ENCODE results near the gene ADD1.

ADD1 gene

DNA sequence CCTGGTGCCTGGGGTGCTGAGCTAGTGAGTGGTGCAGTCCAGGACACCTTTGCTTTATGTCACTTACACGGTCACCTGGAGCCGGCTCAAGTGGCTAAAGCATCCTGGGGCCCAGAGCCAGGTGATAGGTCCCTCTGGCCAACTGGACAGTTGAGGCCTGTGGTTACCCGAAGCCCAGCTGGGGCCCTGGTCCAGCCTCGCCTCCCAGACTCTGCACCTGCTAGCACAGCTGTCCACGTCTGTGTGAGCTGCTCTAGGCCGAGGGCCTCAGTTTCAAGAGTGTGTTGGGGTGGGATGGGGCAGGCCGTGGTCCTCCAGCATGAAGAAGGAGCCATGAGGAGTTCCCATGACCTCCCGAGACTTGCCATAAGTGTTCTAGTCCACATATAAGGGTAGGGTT is 7.7 kb upstream of the ADD1 start:
- DNase-seq (ENCODE audit: low read depth): no peak

DNA sequence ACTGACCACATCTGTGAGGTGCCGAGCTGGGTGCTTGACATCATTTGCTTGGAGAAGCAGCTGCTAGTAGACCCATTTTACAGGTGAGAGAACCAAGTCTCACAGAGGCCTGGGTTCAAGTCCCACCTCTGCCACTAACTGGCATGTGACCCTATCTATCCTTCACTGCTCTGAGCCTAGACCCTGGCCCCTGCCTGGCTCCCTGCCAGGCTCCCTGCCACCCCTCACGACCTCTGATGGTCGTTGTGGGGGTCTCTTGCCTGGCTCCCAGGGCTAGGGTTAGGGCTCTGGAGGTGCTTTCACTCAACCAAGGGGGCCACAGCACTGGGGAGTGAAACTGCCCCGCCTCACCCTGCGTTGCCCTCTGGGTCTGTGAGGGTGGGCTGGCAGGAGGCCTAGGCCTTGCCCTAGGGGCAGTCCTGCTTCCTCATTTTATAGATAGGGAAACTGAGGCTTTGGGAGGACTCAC is 7.2 kb upstream of the ADD1 start:
- no peak for DNase-seq (ENCODE audit: low read depth)

DNA sequence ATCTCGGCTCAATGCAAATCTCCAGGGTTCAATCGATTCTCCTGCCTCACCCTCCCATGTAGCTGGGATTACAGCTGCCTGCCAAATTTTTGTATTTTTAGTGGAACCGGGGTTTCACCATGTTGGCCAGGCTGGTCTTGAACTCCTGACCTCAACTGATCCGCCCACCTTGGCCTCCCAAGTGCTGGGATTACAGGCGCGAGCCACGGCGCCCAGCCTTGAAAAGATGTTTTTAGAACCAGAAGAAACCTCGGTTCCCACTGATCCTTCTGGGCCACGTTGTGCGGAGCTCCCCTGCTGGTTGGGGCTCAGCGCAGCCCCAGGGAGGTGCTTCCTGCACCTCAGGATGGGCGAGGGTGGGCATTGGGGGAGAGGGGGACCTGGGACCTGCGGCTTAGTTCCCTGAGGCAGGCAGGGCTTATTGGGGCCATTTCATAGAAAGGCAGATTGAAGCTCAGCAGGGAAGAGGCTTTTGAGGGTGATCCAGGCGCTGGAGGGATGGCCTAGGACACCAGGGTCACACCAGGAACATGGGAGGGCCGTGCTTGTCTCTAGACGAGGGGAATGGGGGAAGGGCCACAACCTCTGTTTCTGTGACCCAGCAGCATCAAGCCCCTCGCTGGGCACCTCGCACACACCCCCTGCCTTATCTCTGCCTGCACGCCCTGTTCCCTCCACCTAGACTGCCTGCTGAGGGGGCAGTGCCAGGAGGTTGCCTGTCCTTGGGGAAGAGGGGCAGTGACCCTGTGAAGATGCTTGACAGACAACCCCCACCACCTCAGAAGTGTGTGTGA is 6.3 kb upstream of the ADD1 start:
- no peak for DNase-seq (ENCODE audit: low read depth)

DNA sequence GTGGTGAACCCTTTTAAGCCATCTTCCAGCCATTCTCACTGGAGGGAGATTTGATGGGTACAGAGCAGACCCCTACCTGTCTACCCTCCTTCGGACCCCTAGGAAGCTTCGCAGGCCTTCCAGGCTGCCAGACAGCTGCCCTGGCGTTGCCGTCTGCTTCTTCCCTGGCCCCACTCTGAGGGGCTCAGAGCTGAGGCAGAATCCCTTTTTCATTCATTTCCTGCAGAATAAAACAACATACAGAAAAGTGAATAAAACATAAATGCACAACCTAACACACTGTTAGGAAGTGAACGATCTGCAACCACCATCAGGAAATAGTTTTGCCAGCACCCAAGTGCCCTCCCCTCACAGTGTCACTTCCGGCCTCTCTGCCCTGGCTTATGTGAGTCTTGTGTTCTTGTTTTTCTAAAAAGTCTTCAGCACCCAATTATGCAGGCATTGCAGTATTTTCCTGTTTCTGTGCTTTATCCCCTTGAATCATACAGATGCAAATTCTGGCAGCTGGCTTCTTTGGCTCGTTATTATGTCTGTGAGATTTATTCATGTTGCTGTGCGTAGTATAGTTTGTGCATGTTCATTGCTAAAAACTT is 5.6 kb upstream of the ADD1 start:
- DNase-seq (ENCODE audit: low read depth): peak; percentile 69

DNA sequence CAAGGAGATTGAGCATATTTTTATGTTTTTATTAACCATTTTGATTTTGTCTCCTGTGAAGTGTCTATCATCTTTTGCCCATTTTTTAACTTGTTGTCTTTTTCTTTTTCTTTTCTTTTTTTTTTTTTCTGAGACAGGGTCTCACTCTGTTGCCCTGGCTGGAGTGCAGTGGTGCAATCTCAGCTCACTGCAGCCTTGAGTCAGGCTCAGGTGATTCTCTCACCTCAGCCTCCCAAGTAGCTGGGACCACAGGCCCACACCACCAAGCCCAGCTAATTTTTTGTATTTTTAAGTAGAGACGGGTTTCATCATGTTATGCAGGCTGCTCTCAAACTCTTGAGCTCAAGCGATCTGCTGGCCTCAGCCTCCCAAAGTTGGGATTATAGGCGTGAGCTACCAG is 4.6 kb upstream of the ADD1 start:
- no peak for DNase-seq (ENCODE audit: low read depth)

DNA sequence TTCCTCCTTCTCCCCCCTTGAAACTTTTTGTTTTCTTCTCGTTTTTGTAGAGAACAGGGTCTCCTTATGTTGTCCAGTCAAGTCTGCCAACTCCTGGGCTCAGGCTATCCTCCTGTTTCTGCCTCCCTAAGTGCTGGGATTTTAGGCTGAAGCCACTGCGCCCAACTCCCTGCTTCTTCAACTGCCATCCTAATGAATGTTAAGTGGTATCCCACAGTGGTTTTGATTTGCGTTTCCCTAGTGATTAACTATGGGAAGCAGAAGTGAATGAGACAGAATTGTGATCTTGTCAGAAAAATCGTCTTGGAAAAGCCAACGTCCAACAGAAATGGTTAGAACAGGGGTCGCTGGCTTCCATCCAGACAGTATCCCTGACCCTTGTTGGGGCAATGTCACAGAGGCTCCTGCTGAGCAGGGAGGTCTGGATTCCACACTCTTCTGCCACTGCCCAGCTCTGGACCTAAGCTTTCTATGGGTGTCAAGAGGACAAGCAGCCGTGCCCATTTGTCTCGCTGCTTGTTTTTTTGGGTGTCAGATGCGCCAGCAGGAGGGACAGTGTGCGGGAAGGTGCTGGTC is 869 bp upstream of the ADD1 start:
- DNase-seq (ENCODE audit: low read depth): peak; percentile 33

DNA sequence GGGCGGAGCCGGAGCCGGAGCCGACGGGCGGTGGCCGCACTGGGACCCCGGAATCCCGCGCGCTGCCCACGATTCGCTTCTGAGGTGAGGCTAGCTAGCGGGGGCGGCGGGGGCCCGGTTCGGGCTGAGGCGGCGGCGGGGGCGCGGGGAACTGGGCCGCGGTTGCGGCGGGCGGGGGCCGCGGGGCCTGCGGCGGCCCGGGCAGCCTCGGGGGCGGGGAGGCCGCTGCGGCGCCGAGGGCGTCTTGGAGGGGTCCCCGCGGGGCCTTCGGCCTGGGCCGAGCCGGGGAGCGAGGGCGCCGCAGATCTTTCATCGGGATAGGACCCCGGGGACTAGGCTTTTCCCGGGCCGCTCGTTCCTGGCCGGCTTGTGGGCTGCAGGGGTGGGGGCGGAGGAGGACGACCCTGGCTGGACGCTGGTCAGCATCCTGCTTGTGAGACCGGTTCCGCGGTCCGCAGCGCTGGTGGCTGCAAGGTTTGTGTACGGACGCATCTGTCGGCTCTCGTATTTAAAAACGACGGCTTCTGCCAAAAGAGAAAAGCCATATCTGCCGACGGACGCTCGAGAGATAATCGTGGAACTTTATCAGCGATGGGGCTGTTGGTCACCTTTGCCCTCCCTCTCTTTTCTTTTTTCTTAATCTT is 419 bp downstream of the ADD1 start:
- DNase-seq (ENCODE audit: low read depth): peak; percentile 54

DNA sequence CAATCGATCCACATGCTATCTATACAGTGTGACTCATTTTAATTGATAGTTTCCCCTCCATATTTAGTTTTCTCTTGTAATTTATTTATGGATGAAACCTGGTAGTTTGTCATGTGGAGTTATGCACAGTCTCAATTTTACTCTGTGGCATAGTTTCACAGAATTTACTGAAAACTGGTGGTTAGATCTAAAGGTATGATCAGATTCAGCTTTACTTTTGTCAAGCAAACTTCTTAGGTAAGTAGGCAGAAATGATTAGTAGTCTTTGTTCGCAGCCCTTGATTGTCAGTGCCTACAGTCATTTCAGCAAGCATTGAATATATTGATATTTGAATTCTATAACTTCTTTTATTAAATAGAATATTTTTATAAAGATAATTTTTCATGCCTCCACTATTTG is 2.5 kb downstream of the ADD1 start:
- DNase-seq (ENCODE audit: low read depth): no peak

DNA sequence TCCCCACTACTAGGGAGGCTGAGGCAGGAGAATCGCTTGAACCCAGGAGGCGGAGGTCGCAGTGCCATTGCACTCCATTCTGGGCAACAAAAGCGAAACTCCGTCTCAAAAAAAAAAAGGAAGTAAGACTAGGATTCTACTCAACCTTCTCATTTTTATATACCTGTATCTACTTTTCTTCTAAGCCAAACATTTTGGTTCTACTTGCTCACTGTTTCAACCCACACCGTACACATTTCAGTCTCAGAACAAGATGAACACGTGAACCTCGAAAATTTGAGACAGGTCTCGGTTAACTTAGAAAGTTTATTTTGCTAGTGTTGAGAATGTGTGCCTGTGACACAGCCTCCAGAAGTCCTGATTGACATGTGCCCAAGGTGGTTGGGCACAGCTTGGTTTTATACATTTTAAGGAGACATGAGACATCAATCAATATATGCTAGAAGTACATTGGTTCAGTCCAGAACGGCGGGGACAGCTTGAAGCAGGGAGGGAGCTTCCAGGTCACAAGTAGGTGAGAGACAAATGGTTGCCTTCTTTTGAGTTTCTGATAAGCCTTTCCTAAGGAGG is 3.7 kb downstream of the ADD1 start:
- DNase-seq (ENCODE audit: low read depth): no peak

DNA sequence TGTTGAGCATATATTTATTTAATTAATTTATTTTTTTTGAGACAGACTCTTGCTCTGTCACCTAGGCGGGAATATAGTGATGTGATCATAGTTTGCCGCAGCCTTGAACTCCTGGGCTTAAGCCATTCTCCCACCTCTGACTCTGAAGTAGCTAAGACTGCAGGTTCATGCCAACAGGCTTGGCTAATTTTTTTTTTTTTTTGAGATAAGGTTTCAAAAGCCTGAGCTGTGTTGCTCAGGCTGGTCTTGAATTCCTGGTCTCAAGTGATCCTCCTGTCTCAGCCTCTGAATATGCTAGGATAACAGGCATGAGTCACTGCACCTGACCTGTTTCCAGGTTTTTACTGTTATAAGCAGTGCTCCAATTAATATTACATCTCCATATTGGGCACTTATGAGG is 4.8 kb downstream of the ADD1 start:
- DNase-seq (ENCODE audit: low read depth): peak; percentile 27

DNA sequence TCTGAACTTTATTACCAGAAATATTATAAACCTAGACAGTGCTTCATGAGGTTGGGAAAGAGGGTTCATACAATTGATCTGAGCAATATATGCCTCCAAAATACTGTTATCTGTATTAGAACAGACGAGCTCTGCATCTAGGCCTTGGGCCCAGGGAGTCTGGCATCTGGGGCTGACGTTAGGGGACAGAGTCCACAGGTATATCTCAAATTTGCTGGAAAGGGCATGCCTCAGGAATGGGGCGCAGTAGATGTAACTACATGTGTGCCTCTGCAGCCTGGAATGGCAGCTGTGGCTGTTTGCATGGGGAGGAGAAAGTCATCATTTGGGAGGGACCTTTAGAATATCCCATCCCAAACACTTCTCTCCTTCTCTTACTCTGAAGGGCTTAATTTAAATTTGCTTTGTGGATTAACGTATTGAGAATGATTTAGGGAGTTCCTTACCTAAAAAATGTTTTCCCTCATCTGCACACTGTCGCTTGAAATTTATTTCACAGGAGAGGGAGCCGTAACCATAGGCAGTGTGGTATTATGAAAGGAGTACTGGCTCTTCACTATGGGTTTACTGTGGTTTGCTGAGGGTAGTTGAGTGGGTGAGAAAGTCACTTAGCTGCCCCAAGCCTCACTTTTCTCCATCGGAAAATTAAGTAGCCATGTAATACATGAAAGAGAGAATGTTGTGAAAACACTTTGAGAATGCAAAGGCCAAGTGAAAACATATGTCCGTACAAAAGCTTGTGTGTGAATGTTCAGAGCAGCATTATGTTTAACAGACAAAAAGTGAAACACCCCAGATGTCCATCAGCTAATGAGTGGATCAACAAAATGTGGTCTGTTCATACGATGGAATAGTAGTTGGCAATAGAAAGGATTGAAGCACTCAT is 5.9 kb downstream of the ADD1 start:
- peak; percentile 55 for DNase-seq (ENCODE audit: low read depth)

DNA sequence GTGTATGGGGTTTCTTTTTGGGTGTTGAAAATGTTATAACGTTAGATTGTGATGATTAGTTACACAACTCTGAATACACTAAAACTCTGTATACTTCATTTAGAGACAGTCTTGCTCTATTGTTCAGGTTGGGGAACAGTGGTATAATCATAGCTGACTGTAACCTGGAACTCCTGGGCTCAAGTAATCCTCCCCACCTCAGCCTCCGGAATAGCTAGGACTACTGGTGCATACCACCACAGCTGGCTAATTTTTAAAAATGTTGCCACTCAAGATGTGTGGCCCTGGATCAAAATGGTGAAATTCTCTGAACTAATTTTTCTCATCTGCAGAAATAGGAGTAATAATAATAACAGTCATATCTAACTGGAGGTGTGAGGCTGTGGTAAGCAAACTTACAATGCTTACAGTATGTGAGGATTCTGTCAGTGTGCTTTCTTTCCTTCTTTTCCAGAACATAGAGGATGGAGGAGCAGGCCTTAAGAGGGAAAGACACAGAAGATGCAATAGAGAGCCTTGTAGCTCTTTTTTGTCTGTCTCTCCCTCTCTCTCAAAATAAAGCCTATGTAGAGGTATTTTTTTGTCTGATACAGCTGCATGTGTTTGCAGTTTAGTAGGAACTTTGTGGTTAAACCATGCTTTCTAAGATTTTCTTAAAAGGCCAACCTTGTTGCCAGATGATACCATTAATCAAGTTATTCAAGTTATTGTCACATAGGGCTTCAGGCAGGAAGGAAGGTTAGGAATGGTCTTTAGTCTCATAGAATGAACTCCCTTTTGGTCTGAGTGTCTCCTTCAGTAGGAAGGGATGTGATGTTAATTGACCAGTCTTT is 7.5 kb downstream of the ADD1 start:
- DNase-seq (ENCODE audit: low read depth): peak; percentile 25

DNA sequence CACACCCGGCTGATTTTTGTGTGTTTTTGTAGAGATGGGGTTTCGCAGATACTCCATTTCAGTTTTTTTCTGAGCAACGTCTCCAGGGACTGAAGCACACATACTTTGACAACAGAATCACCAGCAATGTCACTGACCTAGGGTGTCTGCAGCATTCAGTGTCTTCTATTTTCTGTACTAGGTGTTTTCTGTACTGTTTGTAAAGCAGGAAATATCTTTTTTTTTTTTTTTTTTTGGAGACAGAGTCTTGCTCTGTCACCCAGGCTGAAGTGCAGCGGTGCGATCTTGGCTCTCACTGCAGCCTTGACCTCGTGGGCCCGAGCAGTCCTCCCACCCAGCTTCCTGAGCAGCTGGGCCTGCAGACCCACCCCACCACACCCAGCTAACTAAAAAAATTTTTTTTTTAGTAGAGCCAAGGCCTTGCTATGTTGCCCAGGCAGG is 8.9 kb downstream of the ADD1 start:
- DNase-seq (ENCODE audit: low read depth): no peak

DNA sequence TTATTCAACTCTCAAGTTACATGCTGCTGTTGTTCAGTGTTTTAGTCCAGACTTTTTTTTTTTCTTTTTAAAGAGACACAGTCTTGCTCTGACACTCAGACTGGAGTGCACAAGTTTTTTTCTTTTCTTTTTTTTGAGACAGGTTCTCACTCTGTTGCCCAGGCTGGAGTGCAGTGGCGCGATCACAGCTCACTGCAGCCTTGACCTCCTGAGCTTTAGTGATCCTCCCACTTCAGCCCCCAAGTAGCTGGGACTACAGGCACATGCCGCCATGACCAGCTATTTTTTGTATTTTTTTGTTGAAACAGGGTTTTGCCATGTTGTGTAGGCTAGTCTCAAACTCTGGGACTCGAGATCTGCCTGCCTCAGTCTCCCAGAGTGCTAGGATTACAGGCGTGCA is 11.9 kb downstream of the ADD1 start:
- DNase-seq (ENCODE audit: low read depth): no peak

DNA sequence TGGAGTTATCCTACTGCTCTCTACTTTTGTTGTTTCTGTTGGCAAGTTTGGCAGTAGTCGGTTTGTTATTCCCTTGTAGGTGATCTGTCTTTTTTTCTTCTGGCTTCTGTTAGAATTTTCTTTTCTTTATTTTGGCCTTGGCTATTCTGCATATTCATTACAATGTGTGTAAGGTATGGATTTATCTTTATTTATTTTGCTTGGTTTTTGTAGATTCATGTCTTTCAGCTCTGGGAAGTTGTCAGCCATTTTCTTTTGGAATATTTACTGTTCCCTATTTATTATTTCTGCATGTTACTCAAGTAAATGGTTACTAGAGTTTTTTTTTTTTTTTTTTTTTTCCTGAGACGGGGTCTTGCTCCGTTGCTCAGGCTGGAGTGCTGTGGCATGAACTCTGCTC is 12.6 kb downstream of the ADD1 start:
- DNase-seq (ENCODE audit: low read depth): no peak

DNA sequence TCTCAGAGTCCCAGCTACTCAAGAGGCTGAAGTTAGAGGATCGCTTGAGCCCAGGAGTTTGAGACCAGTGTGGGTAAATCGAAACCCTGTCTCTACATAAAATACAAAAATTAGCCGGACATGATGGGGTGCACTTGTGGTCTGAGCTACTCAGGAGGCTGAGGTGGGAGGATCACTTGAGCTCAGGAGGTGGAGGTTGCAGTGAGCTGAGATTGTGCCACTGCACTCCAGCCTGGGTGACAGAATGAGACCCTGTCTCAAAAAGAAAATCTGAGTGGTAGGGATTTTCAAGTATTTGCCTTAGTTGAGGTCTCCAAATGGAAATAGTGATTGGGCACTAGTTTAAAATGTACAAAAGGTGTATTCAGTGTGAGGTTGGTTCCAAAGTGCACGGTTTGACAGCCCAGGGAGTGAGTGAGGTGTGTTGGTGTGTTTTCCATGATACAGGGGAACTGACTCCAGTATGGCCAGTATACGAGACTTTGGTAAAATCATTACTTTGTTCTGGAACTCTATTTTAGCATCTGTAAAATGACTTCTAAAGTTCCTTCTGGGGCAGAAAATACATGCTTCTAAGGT is 13.8 kb downstream of the ADD1 start:
- DNase-seq (ENCODE audit: low read depth): no peak

DNA sequence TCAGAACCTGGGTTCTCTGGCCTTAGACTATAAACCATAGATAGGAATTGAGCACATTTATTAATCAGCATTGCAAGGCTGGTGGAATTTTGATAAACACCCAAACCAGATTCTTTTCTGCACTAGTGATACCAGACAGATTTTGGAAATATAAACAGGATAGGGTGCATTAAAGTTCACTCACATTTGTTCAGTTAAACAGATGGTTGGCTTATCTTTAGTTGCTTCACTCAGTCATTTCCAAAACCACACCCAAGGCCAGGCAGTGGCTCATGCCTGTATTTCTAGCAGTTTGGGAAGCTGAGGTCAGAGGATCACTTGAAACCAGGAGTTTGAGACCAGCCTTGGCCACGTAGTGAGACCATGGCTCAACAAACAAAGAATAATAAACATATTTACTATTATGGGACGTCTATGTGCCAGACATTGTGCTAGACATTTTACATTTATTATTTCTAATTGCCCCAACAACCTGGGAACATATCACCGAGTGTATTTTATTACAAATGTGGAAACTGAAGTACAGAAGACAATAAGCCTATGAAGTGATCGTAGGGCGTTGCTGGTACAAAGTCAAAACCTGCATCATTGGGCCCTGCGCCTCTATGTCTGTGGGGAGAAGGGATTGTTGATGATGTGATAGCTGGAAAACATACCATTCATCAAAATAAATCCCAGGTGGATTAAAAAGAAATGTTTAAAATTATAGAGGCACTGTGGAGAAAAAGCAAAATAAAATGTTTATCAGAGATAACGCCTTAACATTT is 15.0 kb downstream of the ADD1 start:
- peak; percentile 41 for DNase-seq (ENCODE audit: low read depth)

DNA sequence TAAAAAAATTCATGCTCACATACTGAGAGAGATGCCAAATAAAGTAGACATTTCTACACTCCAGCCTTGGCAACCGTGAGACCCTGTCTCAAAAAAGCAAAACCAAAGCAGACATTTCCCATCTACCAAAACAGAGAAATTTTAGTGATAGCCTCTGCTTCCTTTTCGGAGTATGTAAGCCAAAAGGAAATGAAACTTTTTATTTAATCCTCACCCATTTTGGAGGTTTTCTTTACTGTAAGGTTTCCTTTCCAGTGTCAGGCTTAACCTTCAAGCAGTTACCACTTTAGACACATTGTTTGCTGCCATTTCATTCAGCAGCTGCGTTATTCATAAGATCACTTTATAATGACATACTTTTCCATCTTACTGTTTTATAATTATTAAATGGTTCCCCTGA is 15.9 kb downstream of the ADD1 start:
- DNase-seq (ENCODE audit: low read depth): no peak

Data from EH (cell line).